GM12891 (cell line): Measurements from ENCODE around the gene KLF9.

Experiments
- POLR2A ChIP-seq: IDR thresholded peaks from 2 replicates; pipeline ENCODE4 v1.6.1; 2011; ENCODE audit warnings: low read depth, low read length, control low read depth
- POLR2AphosphoS5 ChIP-seq: IDR thresholded peaks from 2 replicates; pipeline ENCODE4 v1.6.1; 2011; ENCODE audit warnings: low read depth, low read length, control low read depth
- POU2F2 ChIP-seq: IDR thresholded peaks from 2 replicates; pipeline ENCODE4 v1.6.1; 2011; ENCODE audit warnings: low read depth, mild to moderate bottlenecking, control low read depth, low read length, moderate library complexity
- TAF1 ChIP-seq: IDR thresholded peaks from 2 replicates; pipeline ENCODE4 v1.6.1; 2011; ENCODE audit warnings: low read depth, low read length, control low read depth

DNA sequence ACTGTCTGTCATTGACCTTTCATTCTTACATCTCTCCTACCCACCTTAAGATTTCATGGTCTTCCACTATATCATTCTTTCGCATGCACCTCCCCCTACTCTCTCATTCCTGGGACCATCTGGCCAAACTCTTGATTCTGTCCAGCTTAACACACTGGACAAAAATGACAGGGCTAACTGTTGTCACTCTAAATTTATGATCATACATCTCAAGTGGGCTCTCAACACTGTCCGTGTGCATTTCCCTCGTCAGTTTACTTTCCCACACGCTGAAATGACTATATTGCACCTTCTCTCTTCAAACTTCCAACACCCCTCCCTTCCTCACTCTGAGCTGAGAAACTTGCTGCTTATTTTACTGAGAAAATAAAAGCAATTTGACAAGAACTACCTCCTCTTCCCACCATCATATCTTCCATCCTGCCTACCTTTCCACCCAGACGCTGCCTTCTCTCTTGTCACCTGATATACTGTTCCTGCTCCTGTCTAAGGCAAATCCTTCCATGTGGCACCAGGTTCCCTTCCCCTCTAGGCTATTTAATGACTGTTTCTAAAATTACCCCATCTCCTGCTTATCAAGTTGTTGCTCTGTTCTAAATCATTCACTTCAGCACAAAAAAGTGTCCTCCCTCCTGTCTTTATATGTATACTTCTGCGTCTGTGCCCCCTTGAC lies 8.1 kb upstream of the KLF9 start:
- TF ChIP-seq POLR2A: no peak
- no peak for TF ChIP-seq POLR2AphosphoS5
- no peak for TF ChIP-seq POU2F2
- no peak for TF ChIP-seq TAF1
